Esophagus squamous epithelium (tissue), 4 donors: Measurements from ENCODE around the gene COPS6.

Source experiments
- CTCF ChIP-seq, 6 experiments: fragments of 450-650 bp in 4 of 6; fragments of 200-600 bp in 2 of 6; sonication (generic) in 2 of 6; IDR thresholded peaks; one replicate each; pipeline ENCODE4 v1.5.1; 2016 to 2019; ENCODE audit warnings: antibody characterized with exemption in 6 of 6, mild to moderate bottlenecking in 4 of 6, moderate library complexity in 4 of 6
- POLR2A ChIP-seq, 4 donors: fragments of 450-650 bp; IDR thresholded peaks; one replicate each; pipeline ENCODE4 v1.6.1; 2017; ENCODE audit warnings: antibody characterized with exemption in 4 of 4, mild to moderate bottlenecking in 4 of 4, moderate library complexity in 3 of 4

GRCh38 chr7:100040575-100040974, 48.2 kb upstream of the COPS6 start:
- TF ChIP-seq POLR2A (IDR thresholded peaks at IDR 0.05) (no peak), CTCF (IDR thresholded peaks at IDR 0.05) (no peak)
